ENCODE measurements around the gene CTNND2. TPM values are rescaled to one million over a fixed set of nuclear protein-coding genes. Genes with fewer than 3 reads are reported as not detected.

CTNND2 gene
- total and polyA plus RNA-seq, 10 donors = 0.93 to 51.0 (median 21.5) TPM

GRCh38 chr5:11386398-11386797, 517.8 kb downstream of the CTNND2 start:
- Histone ChIP-seq H3K9me3 (no peaks in the 10 kb centered on the region), H3K27ac (no peak overlapping the region), H3K27me3 (replicated peaks in 1 of 7) (peaks cover 0 to 56% (median 19%) of the 10 kb centered on the region in 7 donors), H3K36me3 (no peaks in the 10 kb centered on the region), H3K4me3 (no peak overlapping the region), H3K4me1 (peaks cover 0 to 14% (median 4%) of the 10 kb centered on the region in 6 donors)
- no peak for DNase-seq
- TF ChIP-seq CTCF (IDR thresholded peaks at IDR 0.05 in 8 of 11, conservative IDR thresholded peaks at IDR 0.05 in 3 of 11) (no peak), POLR2A (IDR thresholded peaks at IDR 0.05) (no peak), POLR2AphosphoS5 (IDR thresholded peaks at IDR 0.05) (no peak)
- intact Hi-C loops (cut with DNase I; ENCODE audit: low total_unique reads) = no loop called here
- 55 to 65% (median 58%) methylated on average over 2 of the region's 2 CpGs for WGBS, 5 donors

- TF ChIP-seq CTCF (IDR thresholded peaks at IDR 0.05 in 8 of 11, conservative IDR thresholded peaks at IDR 0.05 in 3 of 11) (no peak), POLR2A (IDR thresholded peaks at IDR 0.05) (no peak), POLR2AphosphoS5 (IDR thresholded peaks at IDR 0.05) (no peak)
- intact Hi-C loops (cut with DNase I; ENCODE audit: low total_unique reads) = no loop called here
- Histone ChIP-seq H3K4me1 (peaks cover 0 to 14% (median 4%) of the 10 kb centered on the region in 6 donors), H3K9me3 (no peaks in the 10 kb centered on the region), H3K27me3 (replicated peaks in 1 of 7) (peaks cover 0 to 56% (median 19%) of the 10 kb centered on the region in 7 donors), H3K27ac (no peak overlapping the region), H3K4me3 (peak overlapping the region in 4 of 8 donors; percentile 6 to 65 (median 30)), H3K36me3 (no peaks in the 10 kb centered on the region)
- no peak for DNase-seq
- WGBS, 5 donors = 13 to 24% (median 16%) methylated on average over 3 of the region's 3 CpGs
Observed at GRCh38 chr5:11385901-11386293, 518.3 kb downstream of the CTNND2 start.

GRCh38 chr5:11385251-11385900, 518.9 kb downstream of the CTNND2 start:
- peaks cover 0 to 53% (median 19%) of the 10 kb centered on the region in 7 donors for H3K27me3 ChIP-seq (replicated peaks in 1 of 7)
- no peak overlapping the region for H3K27ac ChIP-seq
- H3K36me3 ChIP-seq = no peaks in the 10 kb centered on the region
- intact Hi-C loops (cut with DNase I; ENCODE audit: low total_unique reads) = no loop called here
- peak overlapping the region in 5 of 8 donors; percentile 19 to 65 (median 20) for H3K4me3 ChIP-seq
- H3K4me1 ChIP-seq = peaks cover 0 to 14% (median 4%) of the 10 kb centered on the region in 6 donors
- no peaks in the 10 kb centered on the region for H3K9me3 ChIP-seq
- TF ChIP-seq CTCF (IDR thresholded peaks at IDR 0.05 in 8 of 11, conservative IDR thresholded peaks at IDR 0.05 in 3 of 11) = no peak
- TF ChIP-seq POLR2A (IDR thresholded peaks at IDR 0.05) = no peak
- TF ChIP-seq POLR2AphosphoS5 (IDR thresholded peaks at IDR 0.05) = no peak
- WGBS, 5 donors = 6 to 16% (median 11%) methylated on average over 19 to 33 of the region's 33 CpGs
- no peak for DNase-seq

GRCh38 chr5:11384441-11385250, 519.6 kb downstream of the CTNND2 start:
- H3K27me3 ChIP-seq (replicated peaks in 1 of 7) = peaks cover 0 to 52% (median 19%) of the 10 kb centered on the region in 7 donors
- peaks cover 0 to 14% (median 4%) of the 10 kb centered on the region in 6 donors for H3K4me1 ChIP-seq
- H3K9me3 ChIP-seq = no peaks in the 10 kb centered on the region
- intact Hi-C loops (cut with DNase I; ENCODE audit: low total_unique reads) = no loop called here
- H3K4me3 ChIP-seq = peak overlapping the region in 5 of 8 donors; percentile 19 to 65 (median 20)
- WGBS, 5 donors = 9 to 27% (median 9%) methylated on average over 18 to 96 of the region's 96 CpGs
- DNase-seq = no peak
- no peak overlapping the region for H3K27ac ChIP-seq
- TF ChIP-seq POLR2A (IDR thresholded peaks at IDR 0.05) (no peak), CTCF (IDR thresholded peaks at IDR 0.05 in 8 of 11, conservative IDR thresholded peaks at IDR 0.05 in 3 of 11) (no peak), POLR2AphosphoS5 (IDR thresholded peaks at IDR 0.05) (peak in 1 of 3 donors; percentile 5)
- no peaks in the 10 kb centered on the region for H3K36me3 ChIP-seq
